GM20000 (cell line): ENCODE measurements around the gene PGAM1.

Source experiments
- DNase-seq: peaks from one replicate; pipeline ENCODE4 v3.0.0; 2012; ENCODE audit warnings: low spot score
- CTCF ChIP-seq: IDR thresholded peaks from 2 replicates; pipeline ENCODE4 v1.5.1; 2012; ENCODE audit warnings: mild to moderate bottlenecking, control low read depth; ENCODE audit errors: extremely low read depth, missing control alignments

PGAM1 gene

GRCh38 chr10:97384641-97385040 is 41.4 kb upstream of the PGAM1 start:
- no peak for DNase-seq
- TF ChIP-seq CTCF = no peak

- DNase-seq = no peak
- TF ChIP-seq CTCF = no peak
Observed at GRCh38 chr10:97385565-97385964, 40.4 kb upstream of the PGAM1 start.

- TF ChIP-seq CTCF = no peak
- no peak for DNase-seq
Observed at GRCh38 chr10:97388152-97388551, 37.8 kb upstream of the PGAM1 start.

DNA sequence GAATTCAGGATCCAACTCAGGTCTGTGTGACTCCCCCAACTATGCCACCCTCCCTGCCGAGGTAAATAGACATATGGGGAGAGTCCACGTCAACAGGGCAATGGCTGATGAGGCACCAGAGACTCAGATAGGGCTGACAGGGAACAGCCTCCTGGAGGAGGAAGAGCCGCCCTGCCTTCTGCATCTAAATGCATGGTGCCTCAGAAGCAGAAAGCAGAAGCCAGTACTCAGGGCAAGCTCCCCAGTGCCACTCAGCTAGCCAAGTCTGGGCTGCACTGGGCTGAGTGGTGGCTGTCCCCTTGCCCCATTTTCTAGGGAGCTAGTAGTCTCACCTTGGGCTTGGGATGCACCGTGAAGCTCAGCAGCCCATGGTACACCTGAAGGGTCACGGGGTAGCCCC is 35.9 kb upstream of the PGAM1 start:
- no peak for DNase-seq
- no peak for TF ChIP-seq CTCF

GRCh38 chr10:97393034-97393573 is 32.9 kb upstream of the PGAM1 start:
- no peak for DNase-seq
- no peak for TF ChIP-seq CTCF

- no peak for TF ChIP-seq CTCF
- no peak for DNase-seq
Observed at GRCh38 chr10:97396056-97396455, 29.9 kb upstream of the PGAM1 start.

- peak; percentile 49 for DNase-seq
- no peak for TF ChIP-seq CTCF
Observed at GRCh38 chr10:97399843-97400545, 26.0 kb upstream of the PGAM1 start.
